C4-2B (cell line): ENCODE data around the gene SERINC5.

Source experiments
- CTCF ChIP-seq: fragments of 450-650 bp; conservative IDR thresholded peaks from 2 replicates; pipeline ENCODE4 v1.5.1; 2017; ENCODE audit warnings: mild to moderate bottlenecking
- ZFX ChIP-seq: fragments of 450-650 bp; IDR thresholded peaks from 2 replicates; pipeline ENCODE4 v1.6.1; 2017

- TF ChIP-seq ZFX (no peak), CTCF (no peak)
Observed at GRCh38 chr5:80076131-80077050, 179.5 kb downstream of the SERINC5 start.
